SH-SY5Y (cell line): ENCODE measurements around the gene ST6GALNAC4.

Experiments used
- GATA2 ChIP-seq: IDR thresholded peaks from 2 replicates; pipeline ENCODE4 v1.6.1; 2011; ENCODE audit warnings: mild to moderate bottlenecking, low read depth, low read length
- GATA3 ChIP-seq: IDR thresholded peaks from 2 replicates; pipeline ENCODE4 v1.6.1; 2011; ENCODE audit warnings: low read depth, mild to moderate bottlenecking, low read length, moderate library complexity

DNA sequence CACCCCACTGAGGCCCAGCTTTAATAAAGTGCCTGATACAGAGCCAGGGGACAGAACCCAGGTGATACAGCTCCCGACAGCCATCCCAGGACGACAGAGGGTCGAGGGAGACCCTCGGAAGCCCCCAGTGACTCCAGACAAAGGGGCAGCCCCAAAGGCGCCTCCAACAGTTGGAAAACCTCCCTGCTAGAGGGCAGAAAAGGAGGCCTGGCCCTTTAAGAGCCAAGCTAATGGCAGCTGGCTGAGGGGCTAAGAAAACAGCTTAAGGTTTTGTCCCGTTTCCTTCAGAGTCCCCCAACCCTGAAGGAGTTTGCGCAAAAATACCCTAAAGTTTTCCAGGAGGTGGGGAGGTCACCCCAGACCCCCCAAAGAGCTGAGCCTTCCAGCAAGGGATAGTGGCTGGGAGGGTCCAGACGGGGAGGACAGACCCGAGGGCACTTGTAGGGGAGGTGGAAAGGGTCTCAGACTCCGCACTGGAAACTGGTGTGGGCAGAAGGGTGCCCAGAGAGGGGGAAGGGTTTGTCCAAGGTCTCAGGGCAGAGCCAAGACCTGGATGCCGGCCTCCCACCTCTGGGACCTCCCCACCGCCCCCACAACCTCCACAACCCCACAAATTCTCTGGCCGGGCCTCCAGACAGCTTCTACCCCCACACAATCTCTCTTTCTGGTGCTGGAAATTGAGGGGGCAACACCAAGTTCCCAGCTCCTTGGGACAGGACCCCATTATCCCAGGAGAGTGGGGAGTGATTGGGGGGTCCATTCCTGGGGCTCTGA lies 31.1 kb downstream of the ST6GALNAC4 start:
- TF ChIP-seq GATA2 (no peak), GATA3 (no peak)
